K562 (cell line): ENCODE data around the gene CFP. TPM values are rescaled to one million over a fixed set of nuclear protein-coding genes. Genes with fewer than 3 reads are reported as not detected.

Experiments
- ATAC-seq: fragments of 200-7000 bp; cut with Tn5 transposase; 3 replicates; pipeline ENCODE4 v1.9.1; 2020; ENCODE audit warnings: moderate library complexity
- BruUV-seq: library from RNA; stranded (reverse); fragments of 400-500 nt; replicated peaks from 2 replicates; lab custom pipeline; 2021; lab: Mats Ljungman, UMichigan
- CTCF ChIA-PET: fragments of 300-600 bp; formaldehyde crosslinking; extraction: SDS; loops from one replicate; lab custom pipeline; 2021; ENCODE audit warnings: low intra/inter-chr PET ratio; lab: Yijun Ruan, JAX
- POLR2A ChIA-PET: fragments of 300-600, 350-650 bp; sonication (Branson Sonifier 250); formaldehyde crosslinking; extraction: SDS; loops from one replicate; lab custom pipeline; 2021; ENCODE audit warnings: antibody characterized with exemption, inconsistent platforms; lab: Yijun Ruan, JAX
- DNase-seq, 4 experiments: peaks; one replicate each; pipeline versions ENCODE4 v3.0.0 to v3.0.0-alpha.2; 2011 to 2018; ENCODE audit warnings: low spot score in 3 of 4, mixed read lengths in 3 of 4; ENCODE audit errors: extremely low read depth in 1 of 4
- FAIRE-seq: peaks from 2 replicates; lab custom pipeline; 2011; peaks lifted over from hg19 to GRCh38; lab: Jason Lieb, UNC
- H2AFZ ChIP-seq: 2 replicates; pipeline ENCODE4 v1.6.0; 2011; ENCODE audit warnings: low read depth, low read length, control low read depth, inconsistent platforms
- H3K27ac ChIP-seq: fragments of 200-600 bp; 3 replicates; pipeline ENCODE4 v1.8.0; 2011; ENCODE audit warnings: low read depth, mild to moderate bottlenecking, control low read depth, inconsistent platforms, low read length, moderate library complexity, mixed read lengths; ENCODE audit errors: extremely low read depth
- H3K27me3 ChIP-seq, 2 experiments: fragments of 300-600 bp in 1 of 2; 2 replicates in 1 of 2; 3 replicates in 1 of 2; pipeline versions ENCODE4 v1.6.0 to v1.8.0; 2011; ENCODE audit warnings: inconsistent platforms in 2 of 2, low read length in 2 of 2, mild to moderate bottlenecking in 1 of 2, mixed read lengths in 1 of 2, moderate library complexity in 1 of 2; ENCODE audit not compliant: control insufficient read depth in 2 of 2, insufficient read depth in 2 of 2
- H3K36me3 ChIP-seq: fragments of 300-600 bp; 3 replicates; pipeline ENCODE4 v1.8.0; 2011; ENCODE audit warnings: mild to moderate bottlenecking, low read length, inconsistent platforms; ENCODE audit not compliant: control insufficient read depth, insufficient read depth
- H3K4me1 ChIP-seq, 2 experiments: fragments of 200-600 bp in 1 of 2; replicated peaks in 1 of 2; 2 replicates in 1 of 2; 3 replicates in 1 of 2; pipeline versions ENCODE4 v1.5.1 to v1.8.0; 2011; ENCODE audit warnings: inconsistent platforms in 2 of 2, low read length in 2 of 2, mild to moderate bottlenecking in 1 of 2, mixed read lengths in 1 of 2, moderate library complexity in 1 of 2; ENCODE audit not compliant: control insufficient read depth in 2 of 2, insufficient read depth in 2 of 2
- H3K4me2 ChIP-seq: 2 replicates; pipeline ENCODE4 v1.6.1; 2011; ENCODE audit warnings: low read length, control low read depth, inconsistent platforms, mixed read lengths; ENCODE audit not compliant: insufficient read depth
- H3K4me3 ChIP-seq: fragments of 200-600 bp; sonication (generic), shearing (Covaris generic); 2 replicates; pipeline ENCODE4 v1.5.1; 2016; ENCODE audit warnings: control low read depth, inconsistent platforms
- H3K79me2 ChIP-seq: fragments of 200-600 bp; 3 replicates; pipeline ENCODE4 v1.8.0; 2011; ENCODE audit warnings: low read length, inconsistent platforms; ENCODE audit not compliant: control insufficient read depth, insufficient read depth
- H3K9ac ChIP-seq, 2 experiments: 2 replicates each; pipeline versions ENCODE4 v1.6.0 to v1.6.1; 2011; ENCODE audit warnings: low read depth in 2 of 2, low read length in 2 of 2, control low read depth in 1 of 2, inconsistent platforms in 1 of 2, mild to moderate bottlenecking in 1 of 2, mixed read lengths in 1 of 2; ENCODE audit not compliant: insufficient read depth in 1 of 2
- H3K9me1 ChIP-seq: one replicate; pipeline ENCODE4 v1.6.0; 2011; ENCODE audit warnings: inconsistent platforms, mild to moderate bottlenecking, low read length, moderate library complexity; ENCODE audit not compliant: control insufficient read depth, insufficient read depth
- H3K9me3 ChIP-seq: replicated peaks from 2 replicates; pipeline ENCODE4 v1.5.1; 2011; ENCODE audit warnings: low read depth, low read length, inconsistent platforms; ENCODE audit not compliant: control insufficient read depth, insufficient read depth
- H4K20me1 ChIP-seq: replicated peaks from 2 replicates; pipeline ENCODE4 v1.6.1; 2011; ENCODE audit warnings: low read length, inconsistent platforms, mixed read lengths; ENCODE audit not compliant: control insufficient read depth, insufficient read depth
- CREB1 ChIP-seq, 2 experiments: sonication (generic) in 1 of 2; formaldehyde crosslinking in 1 of 2; IDR thresholded peaks; 2 replicates each; pipeline versions ENCODE4 v1.6.1 to v1.8.0; 2012 to 2022; ENCODE audit warnings: inconsistent platforms in 1 of 2, mild to moderate bottlenecking in 1 of 2, missing genetic modification reagents in 1 of 2, moderate library complexity in 1 of 2
- NR2F6 ChIP-seq: fragments of 450-650 bp; formaldehyde crosslinking; IDR thresholded peaks from 2 replicates; pipeline ENCODE4 v1.4.0; 2020; ENCODE audit warnings: mild to moderate bottlenecking
- POLR2G ChIP-seq: fragments of 200-400 bp; formaldehyde crosslinking; IDR thresholded peaks from 2 replicates; pipeline ENCODE4 v1.6.1; 2017; ENCODE audit warnings: low read depth, mild to moderate bottlenecking, antibody characterized with exemption, low read length, moderate library complexity
- RBFOX2 ChIP-seq: fragments of 200-400 bp; formaldehyde crosslinking; IDR thresholded peaks from 2 replicates; pipeline ENCODE4 v1.6.1; 2017; ENCODE audit warnings: low read depth, mild to moderate bottlenecking, low read length, moderate library complexity
- WHSC1 ChIP-seq: IDR thresholded peaks from one replicate; pipeline ENCODE4 v1.6.1; 2012; ENCODE audit warnings: low read length, control low read depth, inconsistent platforms
- ZNF263 ChIP-seq: sonication (generic); formaldehyde crosslinking; IDR thresholded peaks from 2 replicates; pipeline ENCODE4 v1.8.0; 2022; ENCODE audit warnings: mild to moderate bottlenecking, missing genetic modification reagents, borderline replicate concordance
- WGBS: fragments of 100-300 bp; shearing (Covaris generic); methylation state at CpG from one replicate; pipeline ENCODE4 v1.1.6; 2016; ENCODE audit warnings: low coverage, mixed read lengths; ENCODE audit not compliant: insufficient coverage; ENCODE audit errors: missing lambda C conversion rate; 5-methylcytosine and 5-hydroxymethylcytosine counted together
- in situ Hi-C: fragments of 300-500 bp; cut with MboI; formaldehyde crosslinking; loops from 4 replicates; pipeline ENCODE4 v1.15.0; 2018; ENCODE audit warnings: inconsistent platforms, mixed read lengths
- intact Hi-C: fragments of 100-400 bp; cut with micrococcal nuclease; formaldehyde crosslinking; loops from 2 replicates; pipeline ENCODE4 v1.14.2; 2022
- polyA plus RNA-seq, 8 experiments: library from polyadenylated mRNA; depleted of rRNA in 4 of 8; stranded (reverse) in 5 of 8; unstranded in 3 of 8; fragments of >200 nt; fragmentation: Nextera tagmentation in 2 of 8; fragmentation: Illumina TruSeq in 1 of 8; extraction: Ambion mirVana in 2 of 8; extraction: Trizol in 1 of 8; gene quantifications; 2 replicates each; pipeline versions ENCODE4 v1.2.1 to v1.2.3, GENCODE V29; 2011 to 2014; ENCODE audit warnings: inconsistent platforms in 1 of 8, missing spikeins in 1 of 8
- total RNA-seq, 7 experiments: library from RNA; depleted of rRNA in 6 of 7; stranded (reverse); fragments of >200 nt in 6 of 7; fragmentation: Illumina TruSeq in 2 of 7; extraction: Trizol in 2 of 7; gene quantifications; 2 replicates each; pipeline versions ENCODE4 v1.2.1 to v1.2.3, GENCODE V29; 2011 to 2021; ENCODE audit warnings: low replicate concordance in 1 of 7
- TF ChIP-seq, protein P1 (sequence below): fragments of 450-650 bp; IDR thresholded peaks from 2 replicates; pipeline ENCODE4 v1.6.1; 2016

The CFP gene
- total and polyA plus RNA-seq, 9 of the 15 experiments (the other 6 are each of a cell fraction or from before 2014, with no cell fraction given), result 0.18 to 2.0 (median 0.55) TPM

DNA sequence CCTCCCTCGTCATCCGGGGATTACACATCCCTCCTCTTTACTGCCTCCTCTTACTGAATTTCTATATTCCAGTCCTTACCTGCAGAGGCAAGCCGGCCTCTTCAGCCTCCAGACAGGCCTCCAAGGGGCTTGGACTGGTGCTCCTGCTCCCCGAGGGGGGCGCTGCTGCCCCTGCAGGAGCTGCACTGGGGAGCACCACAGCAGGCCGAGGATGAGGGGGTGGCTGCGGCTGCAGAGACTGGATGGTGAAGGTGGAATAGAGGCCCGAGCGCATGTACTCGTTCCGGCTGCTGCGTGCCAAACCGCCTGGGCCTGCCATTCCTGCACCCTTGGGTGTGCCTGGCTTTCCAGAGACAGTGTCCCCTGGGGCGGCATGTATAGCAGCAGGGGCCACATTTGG is 9.1 kb upstream of the CFP start:
- H4K20me1 ChIP-seq, result no peaks in the 10 kb centered on the region
- peaks cover 82% of the 10 kb centered on the region for H3K36me3 ChIP-seq
- H3K79me2 ChIP-seq, result peaks cover 3% of the 10 kb centered on the region; the same call in 2 of the 3 replicates
- no peak overlapping the region for H3K9ac ChIP-seq
- H3K27me3 ChIP-seq, result no peaks in the 10 kb centered on the region
- no peak overlapping the region for H3K27ac ChIP-seq
- no peaks in the 10 kb centered on the region for H3K4me1 ChIP-seq
- DNase-seq (no peak), FAIRE-seq (no peak), ATAC-seq (no peak)
- no peaks in the 10 kb centered on the region for H3K9me3 ChIP-seq
- POLR2A ChIA-PET, result no interaction called here
- CTCF ChIA-PET, result no interaction called here
- 94% methylated on average over 13 of the region's 14 CpGs for WGBS
- no peak overlapping the region for H3K4me3 ChIP-seq
- H3K4me2 ChIP-seq, result no peak overlapping the region
- H2AFZ ChIP-seq, result no peak overlapping the region
- BruUV-seq, result no TSS peak
- intact Hi-C loops, result no loop called here
- in situ Hi-C loops, result no loop called here
- peak; percentile 71 for TF ChIP-seq ZNF263 (CRISPR knock-in tag)
- no peak for TF ChIP-seq WHSC1
- TF ChIP-seq POLR2G, result 0 out of 2 replicates have a peak, but pooled peaks have one; percentile 24
- H3K9me1 ChIP-seq, result no peaks in the 10 kb centered on the region

DNA sequence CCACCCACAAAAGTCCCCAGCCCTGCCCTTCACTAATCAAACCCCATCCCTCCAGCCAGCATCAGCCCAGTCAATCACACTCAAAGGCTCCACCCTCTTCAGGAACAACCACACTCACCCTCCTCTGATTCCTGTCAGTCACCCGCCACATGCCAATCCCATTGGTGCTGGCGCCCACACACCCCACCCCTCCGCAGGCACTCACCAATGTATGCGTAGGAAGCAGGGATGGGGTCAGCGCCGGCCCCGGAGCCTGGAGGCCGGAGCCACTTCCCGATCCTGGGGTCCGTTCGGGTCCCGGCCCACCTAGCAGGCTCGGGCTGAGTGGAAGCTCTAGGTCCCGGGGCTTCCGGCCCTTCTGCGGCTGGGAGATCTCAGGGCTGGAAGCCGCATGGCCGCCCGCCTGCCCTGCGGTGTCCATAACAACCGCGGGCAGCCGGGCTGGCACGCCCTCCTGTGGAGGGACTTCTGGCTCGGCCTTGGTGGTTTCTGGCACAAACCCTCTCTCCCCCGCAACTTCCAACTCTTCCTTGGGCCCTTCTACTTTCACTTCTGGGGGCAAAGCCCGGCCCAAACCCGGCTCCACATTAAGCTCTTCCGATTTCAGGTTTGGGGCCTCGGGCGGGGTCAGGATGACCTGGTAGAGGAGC is 7.9 kb upstream of the CFP start:
- ChIA-PET CTCF (no interaction called here), POLR2A (no interaction called here)
- ATAC-seq (peak; percentile 50; the same call in 2 of the 3 replicates), FAIRE-seq (no peak), DNase-seq (peak in 2 of 4 experiments; percentile 30 to 33)
- Histone ChIP-seq H4K20me1 (no peaks in the 10 kb centered on the region), H2AFZ (no peak overlapping the region), H3K27ac (no peak overlapping the region), H3K9ac (no peak overlapping the region), H3K79me2 (no peaks in the 10 kb centered on the region; the same call in 1 of the 3 replicates), H3K9me1 (no peaks in the 10 kb centered on the region), H3K4me3 (no peak overlapping the region), H3K36me3 (peaks cover 71% of the 10 kb centered on the region), H3K9me3 (no peaks in the 10 kb centered on the region), H3K4me1 (no peaks in the 10 kb centered on the region), H3K4me2 (no peak overlapping the region), H3K27me3 (no peaks in the 10 kb centered on the region)
- BruUV-seq, result no TSS peak
- WGBS, result 93% methylated on average over 3 of the region's 31 CpGs
- in situ Hi-C loops, result no loop called here
- TF ChIP-seq, protein P1, sequence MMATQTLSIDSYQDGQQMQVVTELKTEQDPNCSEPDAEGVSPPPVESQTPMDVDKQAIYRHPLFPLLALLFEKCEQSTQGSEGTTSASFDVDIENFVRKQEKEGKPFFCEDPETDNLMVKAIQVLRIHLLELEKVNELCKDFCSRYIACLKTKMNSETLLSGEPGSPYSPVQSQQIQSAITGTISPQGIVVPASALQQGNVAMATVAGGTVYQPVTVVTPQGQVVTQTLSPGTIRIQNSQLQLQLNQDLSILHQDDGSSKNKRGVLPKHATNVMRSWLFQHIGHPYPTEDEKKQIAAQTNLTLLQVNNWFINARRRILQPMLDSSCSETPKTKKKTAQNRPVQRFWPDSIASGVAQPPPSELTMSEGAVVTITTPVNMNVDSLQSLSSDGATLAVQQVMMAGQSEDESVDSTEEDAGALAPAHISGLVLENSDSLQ, result peak; percentile 89
- TF ChIP-seq RBFOX2 (peak; percentile 39; the same call in 1 of the 2 replicates), CREB1 (IDR thresholded peaks at IDR 0.05) (no peak), CREB1 (CRISPR knock-in tag; IDR thresholded peaks at IDR 0.05) (no peak), POLR2G (peak; percentile 46; the same call in 1 of the 2 replicates), NR2F6 (CRISPR knock-in tag) (no peak)
- intact Hi-C loops, result no loop called here
